Measurements from ENCODE around the gene HIVEP3.
A peak's percentile ranks its signal among the peaks of the same experiment; 100 is the strongest.

Gene HIVEP3

GRCh38 chr1:41890825-41891198 is 27.9 kb downstream of the HIVEP3 start:
- H3K4me3 ChIP-seq (ENCODE audit: low read depth, low read length): peak overlapping the region; percentile 64
- no peak for DNase-seq (ENCODE audit: low read depth)
- TF ChIP-seq CTCF (IDR thresholded peaks at IDR 0.05; ENCODE audit: insufficient read depth, low read depth, low read length, missing control alignments): no peak

GRCh38 chr1:41889506-41890414 is 29.0 kb downstream of the HIVEP3 start:
- no peak for TF ChIP-seq CTCF (IDR thresholded peaks at IDR 0.05; ENCODE audit: insufficient read depth, low read depth, low read length, missing control alignments)
- H3K4me3 ChIP-seq (ENCODE audit: low read depth, low read length): no peak overlapping the region
- no peak for DNase-seq (ENCODE audit: low read depth)

- no peak for TF ChIP-seq CTCF (IDR thresholded peaks at IDR 0.05; ENCODE audit: insufficient read depth, low read depth, low read length, missing control alignments)
- no peak overlapping the region for H3K4me3 ChIP-seq (ENCODE audit: low read depth, low read length)
- DNase-seq (ENCODE audit: low read depth): no peak
Measured at GRCh38 chr1:41888756-41889155, 30.0 kb downstream of the HIVEP3 start.

- no peak overlapping the region for H3K4me3 ChIP-seq (ENCODE audit: low read depth, low read length)
- no peak for TF ChIP-seq CTCF (IDR thresholded peaks at IDR 0.05; ENCODE audit: insufficient read depth, low read depth, low read length, missing control alignments)
- DNase-seq (ENCODE audit: low read depth): no peak
Measured at GRCh38 chr1:41887365-41887764, 31.4 kb downstream of the HIVEP3 start.

GRCh38 chr1:41884256-41885230 is 34.2 kb downstream of the HIVEP3 start:
- TF ChIP-seq CTCF (IDR thresholded peaks at IDR 0.05; ENCODE audit: insufficient read depth, low read depth, low read length, missing control alignments): no peak
- H3K4me3 ChIP-seq (ENCODE audit: low read depth, low read length): no peak overlapping the region
- DNase-seq (ENCODE audit: low read depth): no peak

GRCh38 chr1:41883507-41883906 is 35.2 kb downstream of the HIVEP3 start:
- DNase-seq (ENCODE audit: low read depth): no peak
- no peak for TF ChIP-seq CTCF (IDR thresholded peaks at IDR 0.05; ENCODE audit: insufficient read depth, low read depth, low read length, missing control alignments)
- no peak overlapping the region for H3K4me3 ChIP-seq (ENCODE audit: low read depth, low read length)

All from GM12865 (cell line).